Fibroblast of upper back skin (primary cell): ENCODE results near the gene ARIH1.

Source experiments
- DNase-seq: peaks from one replicate; pipeline ENCODE4 v3.0.0-alpha.2; 2013

The ARIH1 gene

GRCh38 chr15:72487070-72487797 lies 13.1 kb downstream of the ARIH1 start:
- peak; percentile 22 for DNase-seq

DNA sequence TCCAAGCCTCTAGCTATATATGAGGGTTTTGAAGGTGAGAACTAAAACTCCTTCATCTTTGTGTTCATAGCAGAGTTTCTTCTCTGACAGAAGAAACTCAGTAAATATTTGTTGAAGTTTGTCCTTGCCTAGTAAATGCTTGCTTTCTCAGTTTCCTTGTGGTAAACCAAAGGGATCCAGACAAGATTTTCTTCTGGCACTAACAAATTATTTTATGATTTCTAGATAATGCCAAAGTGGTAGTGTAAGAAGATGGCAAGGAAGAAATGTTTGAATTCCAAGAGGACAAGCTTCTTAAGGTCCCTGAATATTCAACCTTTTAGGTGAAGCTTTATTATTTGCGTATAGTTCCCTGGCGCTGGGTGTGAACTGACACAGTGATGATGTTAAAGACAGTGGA lies 14.4 kb downstream of the ARIH1 start:
- DNase-seq: no peak

GRCh38 chr15:72489943-72490554 lies 15.9 kb downstream of the ARIH1 start:
- DNase-seq: no peak

GRCh38 chr15:72491768-72492167 lies 17.6 kb downstream of the ARIH1 start:
- peak; percentile 65 for DNase-seq

DNA sequence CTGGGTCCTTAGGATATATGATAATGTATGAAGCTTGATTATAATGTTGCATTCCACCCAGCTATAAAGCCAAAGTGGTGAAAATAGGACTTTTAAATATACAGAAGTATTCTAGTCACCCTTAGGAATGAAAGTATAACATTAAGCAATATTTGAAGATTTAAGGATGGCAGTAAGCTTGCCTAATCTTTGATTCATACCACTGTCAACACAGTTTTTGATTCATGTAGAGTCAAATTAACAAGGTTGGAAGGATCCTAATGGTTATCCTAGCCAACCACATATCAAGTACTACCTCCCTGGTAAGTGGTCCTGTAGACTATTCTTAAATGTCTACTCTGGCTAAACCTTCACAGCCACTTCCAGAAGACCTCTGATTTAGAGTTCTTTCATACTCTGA lies 18.6 kb downstream of the ARIH1 start:
- peak; percentile 42 for DNase-seq

DNA sequence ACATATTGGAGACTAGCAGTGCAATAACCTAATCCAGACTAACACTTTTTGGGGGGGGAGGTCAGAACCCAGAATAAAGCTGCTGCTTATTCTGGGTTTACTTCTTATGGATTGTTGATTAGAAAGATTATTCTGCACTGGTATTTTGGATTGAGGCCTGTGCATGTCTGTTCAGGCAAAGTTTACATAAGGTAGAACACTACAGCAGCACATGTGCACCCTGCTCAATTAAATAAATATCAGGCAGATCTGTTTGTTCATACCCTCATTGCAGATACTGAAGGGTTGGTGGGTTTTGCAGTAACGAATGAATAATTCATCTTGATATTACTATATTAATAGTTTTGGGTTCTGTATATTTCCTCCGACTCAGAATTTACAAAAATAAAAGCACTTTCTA lies 19.1 kb downstream of the ARIH1 start:
- DNase-seq: no peak

DNA sequence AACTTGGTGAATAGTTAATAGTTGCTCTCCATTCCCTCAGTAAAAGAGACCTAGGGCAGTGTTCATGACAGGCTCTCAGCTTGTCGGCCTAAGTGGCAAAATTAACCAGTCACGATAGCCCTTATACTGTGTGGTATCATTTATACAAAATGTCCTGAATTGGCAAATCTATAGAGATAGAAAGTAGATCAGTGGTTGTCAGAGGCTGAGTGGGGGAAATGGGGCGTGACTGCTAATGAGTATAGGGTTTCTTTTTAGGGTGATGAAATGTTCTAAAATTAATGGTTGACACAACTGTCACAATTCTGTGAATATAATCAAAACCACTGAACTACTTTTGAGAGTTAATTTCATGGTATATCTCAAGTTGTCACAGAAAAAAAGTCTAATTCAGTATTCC lies 20.9 kb downstream of the ARIH1 start:
- DNase-seq: no peak

DNA sequence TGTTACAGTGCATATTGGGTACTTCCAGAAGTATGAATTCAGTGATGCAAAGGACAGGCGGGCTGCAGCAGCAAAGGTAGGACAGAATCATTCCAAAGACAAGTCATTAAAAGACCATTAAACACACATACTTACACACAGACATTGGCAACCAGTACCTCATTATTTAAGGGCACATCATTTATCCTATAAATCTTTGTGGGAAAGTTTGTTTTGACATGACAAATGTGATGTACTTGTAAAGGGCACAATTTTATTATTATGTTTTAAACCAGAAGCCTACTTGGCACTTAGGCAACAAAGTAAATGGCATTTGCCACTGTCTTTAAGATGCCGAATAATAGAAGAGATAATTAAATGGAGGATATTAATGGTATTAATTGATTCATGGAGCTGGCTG lies 22.7 kb downstream of the ARIH1 start:
- no peak for DNase-seq

GRCh38 chr15:72497402-72497801 lies 23.3 kb downstream of the ARIH1 start:
- no peak for DNase-seq

DNA sequence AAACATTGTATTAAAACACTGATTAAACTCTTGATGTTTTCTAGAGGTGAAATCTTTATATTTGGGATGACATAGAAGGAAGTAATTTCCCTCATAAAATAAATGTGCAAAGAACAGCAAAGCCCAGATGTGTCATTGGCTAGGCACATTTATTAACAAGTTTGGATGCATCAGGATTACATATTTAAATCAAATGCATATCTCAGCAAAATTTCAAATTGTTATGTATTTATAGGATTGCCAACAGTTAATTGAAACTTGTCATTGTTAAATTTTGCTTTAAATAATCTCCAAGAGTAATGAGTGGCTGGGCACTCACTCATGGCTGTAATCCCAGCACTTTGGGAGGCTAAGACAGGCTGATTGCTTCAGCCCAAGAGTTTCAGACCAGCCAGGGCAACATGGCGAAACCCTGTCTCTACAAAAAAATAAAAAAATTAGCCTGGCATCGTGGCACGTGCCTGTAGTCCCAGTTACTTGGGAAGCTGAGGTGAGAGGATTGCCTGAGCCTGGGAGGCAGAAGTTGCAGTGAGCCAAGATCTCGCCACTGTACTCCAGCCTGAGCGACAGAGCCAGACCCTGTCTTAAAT lies 28.2 kb downstream of the ARIH1 start:
- DNase-seq: no peak

- DNase-seq: no peak
Observed at GRCh38 chr15:72503147-72503546, 29.0 kb downstream of the ARIH1 start.

- no peak for DNase-seq
Observed at GRCh38 chr15:72507402-72508092, 33.4 kb downstream of the ARIH1 start.

DNA sequence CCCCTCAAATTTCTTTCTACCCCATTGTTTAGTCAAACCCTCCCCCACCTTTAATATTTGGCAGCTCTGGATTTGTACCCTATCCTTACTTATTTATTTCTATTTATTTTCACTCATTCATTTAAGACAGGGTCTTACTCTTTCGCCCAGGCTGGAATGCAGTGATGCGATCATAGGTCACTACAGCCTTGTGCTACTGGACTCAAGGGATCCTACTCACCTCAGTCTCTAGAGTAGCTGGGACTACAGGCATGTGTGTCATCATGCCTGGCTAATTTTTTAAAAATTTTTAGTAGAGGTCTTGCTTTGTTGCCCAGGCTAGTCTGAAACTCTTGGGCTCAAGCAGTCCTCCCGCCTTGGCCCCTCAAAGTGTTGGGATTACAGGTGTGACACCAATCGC lies 35.4 kb downstream of the ARIH1 start:
- no peak for DNase-seq

DNA sequence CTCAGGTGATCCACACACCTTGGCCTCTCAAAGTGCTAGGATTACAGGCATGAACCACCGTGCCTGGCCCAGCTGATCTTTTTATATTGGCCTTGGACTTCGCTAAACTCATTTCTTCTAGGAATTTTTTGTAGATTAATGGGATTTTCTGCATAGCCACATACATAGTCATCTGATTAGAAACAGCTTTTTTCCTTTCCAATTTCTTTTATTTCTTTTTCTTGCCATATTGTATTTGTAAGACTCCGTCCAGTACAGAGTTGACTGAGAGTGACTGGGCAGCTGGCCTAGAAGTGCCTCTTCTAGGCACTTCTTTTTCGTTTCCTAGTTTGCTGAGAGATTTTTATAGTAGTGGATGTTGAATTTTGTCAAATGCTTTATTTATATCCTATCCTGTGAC lies 37.4 kb downstream of the ARIH1 start:
- DNase-seq: peak; percentile 63

DNA sequence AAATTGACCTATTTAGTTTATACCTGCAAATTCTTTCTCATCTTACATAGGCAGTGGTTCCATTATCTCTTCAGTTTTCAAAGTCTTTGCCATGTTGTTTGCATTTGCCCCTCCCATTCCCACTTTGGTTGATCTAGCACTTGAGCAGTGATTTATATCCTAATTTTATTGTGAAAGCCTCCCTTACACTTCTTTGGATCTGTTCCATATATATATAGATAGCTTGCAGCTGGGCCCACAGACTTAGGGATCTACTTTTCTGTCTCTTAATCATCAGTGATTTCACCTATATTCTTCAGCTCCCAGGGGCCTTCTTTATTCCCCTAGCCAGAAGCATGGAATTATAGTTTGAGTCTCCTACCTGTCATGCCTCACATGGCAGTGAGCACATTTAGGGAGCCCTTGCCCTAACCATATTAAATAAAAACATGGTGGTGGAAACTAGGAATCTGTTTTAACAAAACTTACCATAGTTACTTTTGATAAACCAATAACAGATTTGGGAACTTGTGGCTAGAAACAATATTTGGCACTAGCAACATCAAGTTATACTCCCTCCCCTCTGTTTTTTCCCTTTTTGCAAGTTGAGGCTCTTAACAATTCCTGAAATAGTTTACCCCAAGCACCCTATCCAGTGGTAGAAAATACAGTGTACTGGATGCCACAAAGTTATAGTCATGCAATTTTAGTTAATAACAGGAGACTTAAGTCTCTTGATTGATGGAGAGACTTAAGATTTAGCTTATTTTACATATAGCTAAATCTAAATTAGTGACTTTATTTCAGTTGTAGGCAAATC lies 41.7 kb downstream of the ARIH1 start:
- DNase-seq: peak; percentile 65

DNA sequence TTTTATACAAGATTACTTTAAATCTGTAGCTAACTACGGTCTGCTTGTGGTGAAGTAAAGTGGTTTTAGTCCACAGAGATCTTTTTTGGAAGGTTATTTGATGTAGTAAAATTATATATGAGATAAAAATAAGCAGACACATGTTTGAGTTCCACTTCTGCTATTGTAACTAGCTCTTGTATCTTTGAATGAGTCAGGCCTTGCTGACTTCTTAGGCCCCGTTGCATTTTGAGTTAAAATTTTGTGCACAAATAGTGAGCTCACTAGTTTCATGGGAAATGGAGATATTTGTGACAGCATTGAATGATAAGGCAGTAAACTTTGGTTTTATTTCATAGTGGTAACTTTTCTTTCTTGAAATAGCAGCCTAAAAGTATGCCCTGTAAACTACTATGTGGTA lies 42.6 kb downstream of the ARIH1 start:
- DNase-seq: no peak

DNA sequence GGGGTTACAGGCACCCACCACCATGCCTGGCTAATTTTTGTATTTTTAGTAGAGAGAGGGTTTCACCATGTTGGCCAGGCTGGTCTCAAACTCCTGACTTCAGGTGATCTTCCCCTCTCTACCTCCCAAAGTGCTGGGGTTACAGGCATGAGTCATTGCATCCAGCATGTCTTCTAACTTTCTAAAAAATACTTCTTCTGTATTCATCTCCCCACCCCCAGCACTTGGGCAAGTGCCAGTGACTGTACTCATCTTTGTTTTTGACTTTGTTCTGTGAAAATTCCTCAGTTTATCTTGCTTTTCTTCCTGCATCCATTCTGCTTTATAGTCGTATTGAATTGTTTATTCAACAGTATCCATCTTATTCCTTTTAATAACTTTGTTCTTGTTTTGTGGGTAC lies 47.6 kb downstream of the ARIH1 start:
- peak; percentile 46 for DNase-seq

DNA sequence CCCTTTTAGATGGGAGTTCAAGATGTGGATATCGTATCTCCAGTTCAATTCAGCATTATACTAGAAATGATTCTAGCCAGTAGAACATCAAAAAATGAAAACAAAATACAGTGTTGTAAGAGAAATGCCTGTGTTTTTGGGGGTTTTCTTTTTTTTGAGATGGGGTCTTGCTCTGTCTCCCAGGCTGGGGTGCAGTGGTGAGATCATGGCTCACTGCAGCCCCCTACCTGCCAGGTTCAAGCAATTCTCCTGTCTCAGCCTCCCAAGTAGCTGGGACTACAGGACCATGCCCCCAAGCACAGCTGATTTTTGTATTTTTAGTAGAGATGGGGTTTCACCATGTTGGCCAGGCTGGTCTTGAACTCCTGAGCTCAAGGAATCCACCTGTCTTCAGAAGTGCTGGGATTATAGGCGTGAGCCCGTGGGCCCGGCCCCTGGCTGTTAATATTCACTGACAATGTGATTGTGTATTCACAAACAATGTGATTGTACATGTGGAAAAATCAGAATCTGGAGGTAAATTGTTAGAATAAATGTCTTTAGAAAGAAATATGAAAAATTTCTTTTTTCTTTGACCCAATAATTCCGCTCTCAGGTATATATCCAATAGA lies 59.0 kb downstream of the ARIH1 start:
- no peak for DNase-seq

DNA sequence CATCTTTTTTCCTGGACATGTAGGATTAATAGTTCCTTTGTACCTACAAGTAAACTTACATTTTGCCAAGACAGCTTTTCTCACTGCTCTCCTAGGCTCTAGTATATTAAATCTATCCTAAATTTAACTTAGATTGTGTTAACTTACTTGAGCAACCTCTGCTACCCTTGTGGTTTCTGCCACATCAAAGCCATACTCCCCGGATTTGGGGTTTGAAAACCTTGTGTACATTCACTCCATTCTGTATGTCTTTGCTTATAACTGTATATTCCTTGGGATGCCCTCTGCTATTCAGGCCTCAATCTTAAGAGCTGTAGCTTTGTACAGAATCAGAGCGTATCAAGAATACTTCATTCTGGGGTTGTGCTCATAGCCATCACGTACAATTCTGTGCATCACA lies 60.4 kb downstream of the ARIH1 start:
- DNase-seq: no peak

GRCh38 chr15:72535911-72536310 lies 61.8 kb downstream of the ARIH1 start:
- DNase-seq: no peak

- DNase-seq: no peak
Observed at GRCh38 chr15:72536506-72536905, 62.4 kb downstream of the ARIH1 start.

- no peak for DNase-seq
Observed at GRCh38 chr15:72538931-72539330, 64.8 kb downstream of the ARIH1 start.
